ENCODE measurements around the gene RAB6C. TPM values are rescaled to one million over a fixed set of nuclear protein-coding genes. Genes with fewer than 3 reads are reported as not detected.
A peak's percentile ranks its signal among the peaks of the same experiment; 100 is the strongest.
"Not testable (repeated sequence)": the region's sequence is repeated elsewhere in the genome, so short reads cannot be mapped to it uniquely, and the experiment has no call there.

Gene RAB6C
- total and polyA plus RNA-seq, 5 experiments from 2014 or later, result not detected

- H3K9me3 Mint-ChIP-seq, H3K36me3 Mint-ChIP-seq, DNase-seq: not testable (repeated sequence)
These were observed 10.9 kb upstream of the RAB6C start for GRCh38 chr2:129968605-129969004.

GRCh38 chr2:129975016-129975774 is 4.3 kb upstream of the RAB6C start:
- peaks cover 3 to 11% (median 7%) of the 10 kb centered on the region in 4 donors for H3K4me1 Mint-ChIP-seq
- H3K27ac Mint-ChIP-seq, result peak overlapping the region in 1 of 10 donors; percentile 4
- H3K4me3 Mint-ChIP-seq, result no peak overlapping the region
- H3K9me3 Mint-ChIP-seq, result peaks cover 0 to 9% (median 0%) of the 10 kb centered on the region in 9 donors
- peaks cover 20 to 53% (median 33%) of the 10 kb centered on the region in 5 donors for H3K27me3 Mint-ChIP-seq
- H3K36me3 Mint-ChIP-seq, result peaks cover 0 to 6% (median 0%) of the 10 kb centered on the region in 3 donors
- POLR2A ChIA-PET, result no interaction called here
- DNase-seq, result no peak
- no peak for ATAC-seq

More at GRCh38 chr2:129968605-129969004, 10.9 kb upstream of the RAB6C start:
- H3K4me1 Mint-ChIP-seq, ATAC-seq, H3K27ac Mint-ChIP-seq, H3K4me3 Mint-ChIP-seq, POLR2A ChIA-PET: not testable (repeated sequence)
- H3K27me3 Mint-ChIP-seq, result peaks cover 11 to 43% (median 17%) of the 10 kb centered on the region in 5 donors

DNA sequence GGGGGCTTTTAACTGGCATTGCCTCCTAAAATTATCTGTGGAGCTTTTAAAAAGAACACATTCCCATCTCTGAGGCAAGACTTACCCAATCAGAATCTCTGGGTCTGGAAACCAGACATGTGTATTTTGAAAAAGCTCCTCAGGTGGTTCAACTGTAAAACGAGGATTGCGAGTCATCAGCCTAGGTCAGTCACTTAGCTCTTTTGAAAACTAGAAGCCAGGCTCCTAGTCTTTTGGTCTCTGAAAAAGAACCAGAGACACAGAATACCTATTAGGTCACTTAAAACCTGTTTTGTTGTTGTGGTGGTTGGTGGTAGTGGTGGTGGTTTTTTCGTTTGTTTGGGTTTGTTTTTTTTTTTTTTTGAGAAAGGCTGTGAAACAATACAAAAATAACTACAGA is 2.5 kb upstream of the RAB6C start:
- ATAC-seq, H3K27ac Mint-ChIP-seq, POLR2A ChIA-PET, H3K4me3 Mint-ChIP-seq, DNase-seq, H3K36me3 Mint-ChIP-seq: not testable (repeated sequence)
- Mint-ChIP-seq H3K27me3 (peaks cover 29 to 71% (median 40%) of the 10 kb centered on the region in 5 donors), H3K4me1 (peaks cover 6 to 16% (median 9%) of the 10 kb centered on the region in 4 donors), H3K9me3 (peaks cover 0 to 14% (median under 1%) of the 10 kb centered on the region in 9 donors)

GRCh38 chr2:129977986-129978385 is 1.5 kb upstream of the RAB6C start:
- H3K36me3 Mint-ChIP-seq, result peaks cover 0 to 10% (median 0%) of the 10 kb centered on the region in 3 donors
- DNase-seq (no peak), ATAC-seq (no peak)
- H3K4me1 Mint-ChIP-seq, result peaks cover 6 to 16% (median 9%) of the 10 kb centered on the region in 4 donors
- peaks cover 0 to 16% (median 2%) of the 10 kb centered on the region in 9 donors for H3K9me3 Mint-ChIP-seq
- peaks cover 29 to 77% (median 42%) of the 10 kb centered on the region in 5 donors for H3K27me3 Mint-ChIP-seq
- POLR2A ChIA-PET, result no interaction called here
- peak overlapping the region in 1 of 10 donors; percentile 78 for H3K27ac Mint-ChIP-seq
- H3K4me3 Mint-ChIP-seq, result no peak overlapping the region

GRCh38 chr2:129980246-129980645 is 780 bp downstream of the RAB6C start:
- ATAC-seq, result peak in 1 of 2 donors; percentile 36
- Mint-ChIP-seq H3K27me3 (peaks cover 24 to 79% (median 47%) of the 10 kb centered on the region in 5 donors), H3K27ac (peak overlapping the region in 2 of 10 donors; percentile 66 to 72), H3K4me3 (peak overlapping the region in 9 of 10 donors; percentile 27 to 65 (median 38)), H3K9me3 (peaks cover 0 to 16% (median 2%) of the 10 kb centered on the region in 9 donors), H3K4me1 (peaks cover 6 to 16% (median 9%) of the 10 kb centered on the region in 4 donors)
- POLR2A ChIA-PET, H3K36me3 Mint-ChIP-seq, DNase-seq: not testable (repeated sequence)

- H3K36me3 Mint-ChIP-seq, H3K27ac Mint-ChIP-seq, POLR2A ChIA-PET, ATAC-seq, H3K4me3 Mint-ChIP-seq, DNase-seq: not testable (repeated sequence)
- peaks cover 6 to 16% (median 9%) of the 10 kb centered on the region in 4 donors for H3K4me1 Mint-ChIP-seq
- H3K27me3 Mint-ChIP-seq, result peaks cover 24 to 79% (median 45%) of the 10 kb centered on the region in 5 donors
- peaks cover 0 to 15% (median 2%) of the 10 kb centered on the region in 9 donors for H3K9me3 Mint-ChIP-seq
These were observed 2.2 kb downstream of the RAB6C start for GRCh38 chr2:129981689-129982088.

- Mint-ChIP-seq H3K27me3 (peaks cover 19 to 73% (median 30%) of the 10 kb centered on the region in 5 donors), H3K27ac (no peak overlapping the region), H3K9me3 (peaks cover 0 to 10% (median 3%) of the 10 kb centered on the region in 9 donors), H3K4me3 (no peak overlapping the region), H3K4me1 (peaks cover 3 to 7% (median 4%) of the 10 kb centered on the region in 4 donors), H3K36me3 (peaks cover 0 to 9% (median 0%) of the 10 kb centered on the region in 3 donors)
- ATAC-seq, result no peak
- POLR2A ChIA-PET, result no interaction called here
- no peak for DNase-seq
These were observed 5.0 kb downstream of the RAB6C start for GRCh38 chr2:129984426-129984825.

GRCh38 chr2:129992415-129993006 is 13.0 kb downstream of the RAB6C start:
- ATAC-seq, POLR2A ChIA-PET, H3K4me1 Mint-ChIP-seq, H3K9me3 Mint-ChIP-seq, H3K27ac Mint-ChIP-seq, H3K4me3 Mint-ChIP-seq, DNase-seq: not testable (repeated sequence)
- H3K27me3 Mint-ChIP-seq, result peaks cover 40 to 65% (median 51%) of the 10 kb centered on the region in 5 donors
- H3K36me3 Mint-ChIP-seq, result peaks cover 0 to 10% (median 2%) of the 10 kb centered on the region in 3 donors

- DNase-seq, H3K9me3 Mint-ChIP-seq, H3K27ac Mint-ChIP-seq, ATAC-seq, POLR2A ChIA-PET, H3K4me3 Mint-ChIP-seq, H3K4me1 Mint-ChIP-seq: not testable (repeated sequence)
- peaks cover 37 to 62% (median 53%) of the 10 kb centered on the region in 5 donors for H3K27me3 Mint-ChIP-seq
- H3K36me3 Mint-ChIP-seq, result peaks cover 0 to 13% (median 2%) of the 10 kb centered on the region in 3 donors
These were observed 13.7 kb downstream of the RAB6C start for GRCh38 chr2:129993151-129993550.

- H3K27ac Mint-ChIP-seq, H3K4me1 Mint-ChIP-seq, DNase-seq, ATAC-seq, POLR2A ChIA-PET, H3K4me3 Mint-ChIP-seq: not testable (repeated sequence)
- Mint-ChIP-seq H3K27me3 (peaks cover 25 to 58% (median 43%) of the 10 kb centered on the region in 5 donors), H3K36me3 (peaks cover 0 to 15% (median 2%) of the 10 kb centered on the region in 3 donors), H3K9me3 (peaks cover 0 to 19% (median 8%) of the 10 kb centered on the region in 9 donors)
These were observed 17.3 kb downstream of the RAB6C start for GRCh38 chr2:129996657-129997237.

DNA sequence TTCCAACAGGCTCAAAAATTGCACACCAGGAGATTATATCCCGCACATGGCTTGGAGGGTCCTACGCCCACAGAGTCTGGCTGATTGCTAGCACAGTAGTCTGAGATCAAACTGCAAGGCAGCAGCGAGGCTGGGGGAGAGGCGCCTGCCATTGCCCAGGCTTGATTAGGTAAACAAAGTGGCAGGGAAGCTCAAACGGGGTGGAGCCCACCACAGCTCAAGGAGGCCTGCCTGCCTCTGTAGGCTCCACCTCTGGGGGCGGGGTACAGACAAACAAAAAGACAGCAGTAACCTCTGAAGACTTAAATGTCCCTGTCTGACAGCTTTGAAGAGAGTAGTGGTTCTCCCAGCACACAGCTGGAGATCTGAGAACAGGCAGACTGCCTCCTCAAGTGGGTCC is 19.3 kb downstream of the RAB6C start:
- peaks cover 0 to 16% (median 8%) of the 10 kb centered on the region in 9 donors for H3K9me3 Mint-ChIP-seq
- H3K27ac Mint-ChIP-seq, H3K4me3 Mint-ChIP-seq, POLR2A ChIA-PET, DNase-seq, ATAC-seq, H3K4me1 Mint-ChIP-seq: not testable (repeated sequence)
- H3K27me3 Mint-ChIP-seq, result peaks cover 15 to 52% (median 30%) of the 10 kb centered on the region in 5 donors
- H3K36me3 Mint-ChIP-seq, result peaks cover 0 to 15% (median 2%) of the 10 kb centered on the region in 3 donors

DNA sequence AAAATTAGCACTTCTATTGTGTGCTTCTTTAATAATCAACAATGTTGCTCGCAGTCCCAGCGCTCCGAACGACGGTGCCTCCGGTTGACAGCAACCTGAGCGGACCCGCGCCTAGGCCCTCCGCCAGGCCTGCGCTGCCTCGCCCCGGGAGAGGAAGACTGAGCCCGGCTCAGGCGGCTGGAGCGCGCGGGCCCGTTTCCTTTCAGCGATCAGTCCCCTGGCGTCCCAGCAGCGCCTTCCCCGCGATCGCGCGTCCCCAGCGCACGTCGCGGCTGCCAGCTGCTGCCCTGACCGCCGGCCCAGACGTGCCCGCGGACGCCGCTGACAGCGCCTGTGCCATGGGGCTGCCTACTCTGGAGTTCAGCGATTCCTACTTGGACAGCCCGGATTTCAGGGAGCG is 26.4 kb downstream of the RAB6C start:
- H3K4me1 Mint-ChIP-seq, H3K27ac Mint-ChIP-seq, ATAC-seq, H3K36me3 Mint-ChIP-seq, H3K4me3 Mint-ChIP-seq, H3K9me3 Mint-ChIP-seq, POLR2A ChIA-PET: not testable (repeated sequence)
- DNase-seq, result peak in 1 of 10 donors; percentile 2
- H3K27me3 Mint-ChIP-seq, result peaks cover 14 to 51% (median 24%) of the 10 kb centered on the region in 5 donors
